ENCODE results near the gene NT5C1B. TPM values are rescaled to one million over a fixed set of nuclear protein-coding genes. Genes with fewer than 3 reads are reported as not detected.

NT5C1B gene
- total and polyA plus RNA-seq, 2 donors from 2014 or later = not detected

GRCh38 chr2:18630541-18630940 lies 41.2 kb upstream of the NT5C1B start:
- no peak for FAIRE-seq
- intact Hi-C loops (cut with DNase I) = no loop called here
- no peaks in the 10 kb centered on the region for H3K36me3 ChIP-seq (ENCODE audit: control insufficient read depth in 2 of 3, insufficient read depth in 3 of 3, low read length in 3 of 3)

GRCh38 chr2:18630101-18630500 lies 40.7 kb upstream of the NT5C1B start:
- intact Hi-C loops (cut with DNase I) = no loop called here
- no peaks in the 10 kb centered on the region for H3K36me3 ChIP-seq (ENCODE audit: control insufficient read depth in 2 of 3, insufficient read depth in 3 of 3, low read length in 3 of 3)
- DNase-seq = no peak
- no peak overlapping the region for H3K9ac ChIP-seq (ENCODE audit: low read length in 3 of 3)
- no peak overlapping the region for H3K4me3 ChIP-seq (ENCODE audit: low read length in 3 of 3)
- peaks cover 0 to 3% (median 0%) of the 10 kb centered on the region in 3 donors for H3K9me3 ChIP-seq (ENCODE audit: control insufficient read depth in 2 of 3, insufficient read depth in 1 of 3, low read length in 3 of 3)
- no peak for TF ChIP-seq CTCF (IDR thresholded peaks at IDR 0.05; ENCODE audit: borderline replicate concordance, extremely low read depth, insufficient read depth)
- no peak for FAIRE-seq
- no peaks in the 10 kb centered on the region for H3K4me1 ChIP-seq (ENCODE audit: control insufficient read depth in 2 of 3, insufficient read depth in 2 of 3, low read depth in 1 of 3, low read length in 3 of 3)
- H3K27me3 ChIP-seq (ENCODE audit: control insufficient read depth, insufficient read depth, low read length) = no peaks in the 10 kb centered on the region
- no peak overlapping the region for H3K27ac ChIP-seq (ENCODE audit: low read depth in 2 of 2, low read length in 2 of 2)

More at GRCh38 chr2:18630541-18630940, 41.2 kb upstream of the NT5C1B start:
- Histone ChIP-seq H3K4me1 (ENCODE audit: control insufficient read depth in 2 of 3, insufficient read depth in 2 of 3, low read depth in 1 of 3, low read length in 3 of 3) (no peaks in the 10 kb centered on the region), H3K9me3 (ENCODE audit: control insufficient read depth in 2 of 3, insufficient read depth in 1 of 3, low read length in 3 of 3) (peaks cover 0 to 3% (median 0%) of the 10 kb centered on the region in 3 donors), H3K27ac (ENCODE audit: low read depth in 2 of 2, low read length in 2 of 2) (no peak overlapping the region), H3K9ac (ENCODE audit: low read length in 3 of 3) (no peak overlapping the region), H3K27me3 (ENCODE audit: control insufficient read depth, insufficient read depth, low read length) (no peaks in the 10 kb centered on the region), H3K4me3 (ENCODE audit: low read length in 3 of 3) (no peak overlapping the region)
- no peak for TF ChIP-seq CTCF (IDR thresholded peaks at IDR 0.05; ENCODE audit: borderline replicate concordance, extremely low read depth, insufficient read depth)
- no peak for DNase-seq

GRCh38 chr2:18626958-18627650 lies 37.7 kb upstream of the NT5C1B start:
- Histone ChIP-seq H3K4me1 (ENCODE audit: control insufficient read depth in 2 of 3, insufficient read depth in 2 of 3, low read depth in 1 of 3, low read length in 3 of 3) (no peaks in the 10 kb centered on the region), H3K27ac (ENCODE audit: low read depth in 2 of 2, low read length in 2 of 2) (no peak overlapping the region), H3K9me3 (ENCODE audit: control insufficient read depth in 2 of 3, insufficient read depth in 1 of 3, low read length in 3 of 3) (no peaks in the 10 kb centered on the region), H3K9ac (ENCODE audit: low read length in 3 of 3) (no peak overlapping the region), H3K36me3 (ENCODE audit: control insufficient read depth in 2 of 3, insufficient read depth in 3 of 3, low read length in 3 of 3) (no peaks in the 10 kb centered on the region), H3K27me3 (ENCODE audit: control insufficient read depth, insufficient read depth, low read length) (no peaks in the 10 kb centered on the region), H3K4me3 (ENCODE audit: low read length in 3 of 3) (no peak overlapping the region)
- no peak for FAIRE-seq
- intact Hi-C loops (cut with DNase I) = no loop called here
- DNase-seq = no peak
- TF ChIP-seq CTCF (IDR thresholded peaks at IDR 0.05; ENCODE audit: borderline replicate concordance, extremely low read depth, insufficient read depth) = no peak

Measured in kidney (tissue), 14 donors.